Superior temporal gyrus (tissue), 1 donor: Measurements from ENCODE around the gene TMEM61.
"Not testable (repeated sequence)": the region's sequence is repeated elsewhere in the genome, so short reads cannot be mapped to it uniquely, and the experiment has no call there.

Experiments
- DNase-seq: peaks from one replicate; pipeline ENCODE4 v3.0.0-alpha.2; 2016; ENCODE audit errors: extremely low spot score

Gene TMEM61

GRCh38 chr1:54980528-54981241, at the start of gene TMEM61:
Gene TMEM61, plus strand, starts transcription at chr1:54980628. Its CDS starts 438 bp downstream, at chr1:54981066.
- DNase-seq, result no peak

GRCh38 chr1:54931275-54931840, 49.1 kb upstream of the TMEM61 start:
- no peak for DNase-seq

GRCh38 chr1:54934081-54934480, 46.3 kb upstream of the TMEM61 start:
- DNase-seq, result not testable (repeated sequence)

GRCh38 chr1:54934869-54935268, 45.6 kb upstream of the TMEM61 start:
- no peak for DNase-seq

GRCh38 chr1:54936791-54937190, 43.6 kb upstream of the TMEM61 start:
- DNase-seq, result no peak

- no peak for DNase-seq
Observed at GRCh38 chr1:54937469-54937868, 43.0 kb upstream of the TMEM61 start.

- DNase-seq, result not testable (repeated sequence)
Observed at GRCh38 chr1:54938955-54939354, 41.5 kb upstream of the TMEM61 start.

GRCh38 chr1:54940042-54940441, 40.4 kb upstream of the TMEM61 start:
- no peak for DNase-seq

- no peak for DNase-seq
Observed at GRCh38 chr1:54942976-54943375, 37.5 kb upstream of the TMEM61 start.

GRCh38 chr1:54944610-54945392, 35.6 kb upstream of the TMEM61 start:
- DNase-seq, result peak; percentile 89

GRCh38 chr1:54945393-54945936, 35.0 kb upstream of the TMEM61 start:
- DNase-seq, result no peak

- no peak for DNase-seq
Observed at GRCh38 chr1:54947540-54947939, 32.9 kb upstream of the TMEM61 start.

GRCh38 chr1:54949053-54949452, 31.4 kb upstream of the TMEM61 start:
- no peak for DNase-seq

- DNase-seq, result peak; percentile 24
Observed at GRCh38 chr1:54950006-54950368, 30.4 kb upstream of the TMEM61 start.

GRCh38 chr1:54950369-54951163, 29.9 kb upstream of the TMEM61 start:
- DNase-seq, result peak; percentile 98

GRCh38 chr1:54951810-54952226, 28.6 kb upstream of the TMEM61 start:
- no peak for DNase-seq

GRCh38 chr1:54952950-54953718, 27.3 kb upstream of the TMEM61 start:
- DNase-seq, result no peak

GRCh38 chr1:54953846-54954245, 26.6 kb upstream of the TMEM61 start:
- no peak for DNase-seq

GRCh38 chr1:54955359-54955758, 25.1 kb upstream of the TMEM61 start:
- DNase-seq, result no peak

GRCh38 chr1:54956726-54957125, 23.7 kb upstream of the TMEM61 start:
- DNase-seq, result no peak

- DNase-seq, result no peak
Observed at GRCh38 chr1:54959241-54959640, 21.2 kb upstream of the TMEM61 start.
